ENCODE measurements around the gene EFNA5.

Gene EFNA5

GRCh38 chr5:107563959-107564544 lies 106.7 kb downstream of the EFNA5 start:
- ATAC-seq (replicated peaks) (no peak), DNase-seq (no peak)
- Mint-ChIP-seq H3K27me3 (peaks cover 0 to 20% of the 10 kb centered on the region in 2 donors), H3K36me3 (ENCODE audit: insufficient read depth) (no peaks in the 10 kb centered on the region), H3K27ac (no peak overlapping the region), H3K4me1 (ENCODE audit: low read depth in 2 of 2) (no peaks in the 10 kb centered on the region), H3K4me3 (no peak overlapping the region), H3K9me3 (no peaks in the 10 kb centered on the region)

GRCh38 chr5:107560377-107560776 lies 110.4 kb downstream of the EFNA5 start:
- Mint-ChIP-seq H3K4me1 (ENCODE audit: low read depth in 2 of 2) (no peaks in the 10 kb centered on the region), H3K36me3 (ENCODE audit: insufficient read depth) (no peaks in the 10 kb centered on the region), H3K9me3 (no peaks in the 10 kb centered on the region), H3K27ac (peak overlapping the region in 1 of 2 donors; percentile 2), H3K4me3 (no peak overlapping the region), H3K27me3 (peaks cover 0 to 19% of the 10 kb centered on the region in 2 donors)
- ATAC-seq (replicated peaks) (no peak), DNase-seq (no peak)

- ATAC-seq (replicated peaks) (no peak), DNase-seq (no peak)
- Mint-ChIP-seq H3K4me3 (no peak overlapping the region), H3K4me1 (ENCODE audit: low read depth in 2 of 2) (peaks cover 0 to 2% of the 10 kb centered on the region in 2 donors), H3K27ac (no peak overlapping the region), H3K9me3 (no peaks in the 10 kb centered on the region), H3K27me3 (peaks cover 0 to 12% of the 10 kb centered on the region in 2 donors), H3K36me3 (ENCODE audit: insufficient read depth) (no peaks in the 10 kb centered on the region)
Observed at GRCh38 chr5:107558823-107559375, 111.8 kb downstream of the EFNA5 start.

GRCh38 chr5:107557051-107557658 lies 113.6 kb downstream of the EFNA5 start:
- Mint-ChIP-seq H3K4me3 (no peak overlapping the region), H3K36me3 (ENCODE audit: insufficient read depth) (no peaks in the 10 kb centered on the region), H3K4me1 (ENCODE audit: low read depth in 2 of 2) (peaks cover 0 to 2% of the 10 kb centered on the region in 2 donors), H3K27me3 (peaks cover 0 to 8% of the 10 kb centered on the region in 2 donors), H3K27ac (no peak overlapping the region), H3K9me3 (no peaks in the 10 kb centered on the region)
- ATAC-seq (replicated peaks): no peak
- DNase-seq: no peak

GRCh38 chr5:107556575-107556974 lies 114.2 kb downstream of the EFNA5 start:
- H3K4me3 Mint-ChIP-seq: no peak overlapping the region
- peaks cover 0 to 2% of the 10 kb centered on the region in 2 donors for H3K4me1 Mint-ChIP-seq (ENCODE audit: low read depth in 2 of 2)
- DNase-seq: no peak
- no peaks in the 10 kb centered on the region for H3K9me3 Mint-ChIP-seq
- no peak for ATAC-seq (replicated peaks)
- peaks cover 0 to 8% of the 10 kb centered on the region in 2 donors for H3K27me3 Mint-ChIP-seq
- no peak overlapping the region for H3K27ac Mint-ChIP-seq
- H3K36me3 Mint-ChIP-seq (ENCODE audit: insufficient read depth): no peaks in the 10 kb centered on the region

GRCh38 chr5:107555425-107556090 lies 115.2 kb downstream of the EFNA5 start:
- DNase-seq: no peak

GRCh38 chr5:107554776-107555424 lies 115.8 kb downstream of the EFNA5 start:
- no peak overlapping the region for H3K27ac Mint-ChIP-seq
- H3K4me3 Mint-ChIP-seq: no peak overlapping the region
- DNase-seq (no peak), ATAC-seq (replicated peaks) (no peak)
- H3K4me1 Mint-ChIP-seq (ENCODE audit: low read depth in 2 of 2): peaks cover 0 to 2% of the 10 kb centered on the region in 2 donors
- no peaks in the 10 kb centered on the region for H3K9me3 Mint-ChIP-seq
- peaks cover 0 to 8% of the 10 kb centered on the region in 2 donors for H3K27me3 Mint-ChIP-seq
- no peaks in the 10 kb centered on the region for H3K36me3 Mint-ChIP-seq (ENCODE audit: insufficient read depth)

More at GRCh38 chr5:107555425-107556090, 115.2 kb downstream of the EFNA5 start:
- Mint-ChIP-seq H3K27ac (no peak overlapping the region), H3K4me1 (ENCODE audit: low read depth in 2 of 2) (peaks cover 0 to 2% of the 10 kb centered on the region in 2 donors), H3K36me3 (ENCODE audit: insufficient read depth) (no peaks in the 10 kb centered on the region), H3K9me3 (no peaks in the 10 kb centered on the region), H3K27me3 (peaks cover 0 to 8% of the 10 kb centered on the region in 2 donors), H3K4me3 (no peak overlapping the region)
- no peak for ATAC-seq (replicated peaks)

GRCh38 chr5:107553117-107553555 lies 117.6 kb downstream of the EFNA5 start:
- no peak for ATAC-seq (replicated peaks)
- Mint-ChIP-seq H3K27me3 (peaks cover 0 to 8% of the 10 kb centered on the region in 2 donors), H3K4me3 (no peak overlapping the region), H3K9me3 (no peaks in the 10 kb centered on the region), H3K36me3 (ENCODE audit: insufficient read depth) (no peaks in the 10 kb centered on the region), H3K4me1 (ENCODE audit: low read depth in 2 of 2) (peaks cover 0 to 2% of the 10 kb centered on the region in 2 donors), H3K27ac (no peak overlapping the region)
- DNase-seq: no peak

GRCh38 chr5:107551088-107551487 lies 119.6 kb downstream of the EFNA5 start:
- no peak for ATAC-seq (replicated peaks)
- DNase-seq: no peak
- Mint-ChIP-seq H3K27ac (no peak overlapping the region), H3K27me3 (peaks cover 0 to 4% of the 10 kb centered on the region in 2 donors), H3K4me1 (ENCODE audit: low read depth in 2 of 2) (peaks cover 0 to 2% of the 10 kb centered on the region in 2 donors), H3K36me3 (ENCODE audit: insufficient read depth) (no peaks in the 10 kb centered on the region), H3K9me3 (no peaks in the 10 kb centered on the region), H3K4me3 (no peak overlapping the region)

GRCh38 chr5:107549567-107549966 lies 121.2 kb downstream of the EFNA5 start:
- Mint-ChIP-seq H3K4me1 (ENCODE audit: low read depth in 2 of 2) (no peaks in the 10 kb centered on the region), H3K4me3 (no peak overlapping the region), H3K27ac (no peak overlapping the region), H3K36me3 (ENCODE audit: insufficient read depth) (no peaks in the 10 kb centered on the region), H3K27me3 (no peaks in the 10 kb centered on the region), H3K9me3 (no peaks in the 10 kb centered on the region)
- no peak for DNase-seq
- no peak for ATAC-seq (replicated peaks)

- H3K4me1 Mint-ChIP-seq (ENCODE audit: low read depth in 2 of 2): no peaks in the 10 kb centered on the region
- H3K9me3 Mint-ChIP-seq: no peaks in the 10 kb centered on the region
- no peak overlapping the region for H3K27ac Mint-ChIP-seq
- H3K27me3 Mint-ChIP-seq: no peaks in the 10 kb centered on the region
- no peaks in the 10 kb centered on the region for H3K36me3 Mint-ChIP-seq (ENCODE audit: insufficient read depth)
- no peak overlapping the region for H3K4me3 Mint-ChIP-seq
- DNase-seq: no peak
- no peak for ATAC-seq (replicated peaks)
Observed at GRCh38 chr5:107548477-107548876, 122.3 kb downstream of the EFNA5 start.

GRCh38 chr5:107546719-107547118 lies 124.0 kb downstream of the EFNA5 start:
- Mint-ChIP-seq H3K9me3 (no peaks in the 10 kb centered on the region), H3K4me1 (ENCODE audit: low read depth in 2 of 2) (no peaks in the 10 kb centered on the region), H3K27me3 (no peaks in the 10 kb centered on the region), H3K4me3 (no peak overlapping the region), H3K27ac (peak overlapping the region in 1 of 2 donors; percentile 15), H3K36me3 (ENCODE audit: insufficient read depth) (no peaks in the 10 kb centered on the region)
- DNase-seq: no peak
- ATAC-seq (replicated peaks): no peak

- Mint-ChIP-seq H3K36me3 (ENCODE audit: insufficient read depth) (peaks cover 2% of the 10 kb centered on the region), H3K27ac (peak overlapping the region in 1 of 2 donors; percentile 35), H3K9me3 (no peaks in the 10 kb centered on the region), H3K27me3 (no peaks in the 10 kb centered on the region), H3K4me3 (no peak overlapping the region), H3K4me1 (ENCODE audit: low read depth in 2 of 2) (no peaks in the 10 kb centered on the region)
- ATAC-seq (replicated peaks): no peak
- DNase-seq: no peak
Observed at GRCh38 chr5:107545486-107545885, 125.3 kb downstream of the EFNA5 start.
